ENCODE measurements around the gene OR2J2. TPM values are rescaled to one million over a fixed set of nuclear protein-coding genes. Genes with fewer than 3 reads are reported as not detected.

Gene OR2J2
- polyA plus RNA-seq, 1 donor (not counting 4 experiments of a cell fraction or from before 2014, with no cell fraction given), result not detected

- Histone ChIP-seq H4K20me1 (ENCODE audit: control insufficient read depth, extremely low read depth, insufficient read depth, low read length) (no peaks in the 10 kb centered on the region), H3K27me3 (ENCODE audit: control insufficient read depth, extremely low read depth, insufficient read depth, low read length) (no peaks in the 10 kb centered on the region), H3K9me3 (ENCODE audit: control insufficient read depth, low read depth, low read length) (no peaks in the 10 kb centered on the region), H3K27ac (ENCODE audit: control insufficient read depth, insufficient read depth, low read length) (no peak overlapping the region), H2AFZ (ENCODE audit: control insufficient read depth, low read length) (no peak overlapping the region), H3K9ac (ENCODE audit: control insufficient read depth, extremely low read depth, insufficient read depth, low read length) (no peak overlapping the region), H3K79me2 (ENCODE audit: control insufficient read depth, insufficient read depth, low read length) (no peaks in the 10 kb centered on the region), H3K4me1 (ENCODE audit: control insufficient read depth, extremely low read depth, insufficient read depth, low read length) (no peaks in the 10 kb centered on the region), H3K36me3 (ENCODE audit: control insufficient read depth in 2 of 2, extremely low read depth in 1 of 2, insufficient read depth in 2 of 2, low read length in 2 of 2) (no peaks in the 10 kb centered on the region), H3K4me2 (ENCODE audit: control insufficient read depth, extremely low read depth, insufficient read depth, low read depth, low read length) (no peak overlapping the region), H3K4me3 (ENCODE audit: control insufficient read depth in 2 of 3, extremely low read depth in 1 of 3, insufficient read depth in 2 of 3, low read depth in 1 of 3, low read length in 3 of 3) (no peak overlapping the region), H3K9me1 (ENCODE audit: control insufficient read depth, extremely low read depth, insufficient read depth, low read length) (no peaks in the 10 kb centered on the region)
- DNase-seq (ENCODE audit: low read depth, low spot score) (no peak), FAIRE-seq (no peak)
- dilution Hi-C loops (cut with MboI; ENCODE audit: extremely low pct_ligation_motif_present, low sequenced_read_pairs), result no loop called here
- no peak for TF ChIP-seq CTCF (optimal IDR thresholded peaks at IDR 0.05 in 1 of 3, IDR thresholded peaks at IDR 0.05 in 1 of 3, conservative IDR thresholded peaks at IDR 0.05 in 1 of 3; ENCODE audit: extremely low read depth in 1 of 3, insufficient read depth in 2 of 3, low read length in 3 of 3)
- TF ChIP-seq EZH2 (IDR thresholded peaks at IDR 0.05; ENCODE audit: low read length), result no peak
These were observed 33.0 kb upstream of the OR2J2 start for GRCh38 chr6:29137724-29138123.

- no peak overlapping the region for H3K27ac ChIP-seq (ENCODE audit: control insufficient read depth, insufficient read depth, low read length)
- H3K27me3 ChIP-seq (ENCODE audit: control insufficient read depth, extremely low read depth, insufficient read depth, low read length), result no peaks in the 10 kb centered on the region
- DNase-seq (ENCODE audit: low read depth, low spot score) (no peak), FAIRE-seq (no peak)
- no peaks in the 10 kb centered on the region for H3K79me2 ChIP-seq (ENCODE audit: control insufficient read depth, insufficient read depth, low read length)
- H3K4me1 ChIP-seq (ENCODE audit: control insufficient read depth, extremely low read depth, insufficient read depth, low read length), result no peaks in the 10 kb centered on the region
- H4K20me1 ChIP-seq (ENCODE audit: control insufficient read depth, extremely low read depth, insufficient read depth, low read length), result no peaks in the 10 kb centered on the region
- no peaks in the 10 kb centered on the region for H3K9me1 ChIP-seq (ENCODE audit: control insufficient read depth, extremely low read depth, insufficient read depth, low read length)
- dilution Hi-C loops (cut with MboI; ENCODE audit: extremely low pct_ligation_motif_present, low sequenced_read_pairs), result no loop called here
- no peaks in the 10 kb centered on the region for H3K9me3 ChIP-seq (ENCODE audit: control insufficient read depth, low read depth, low read length)
- no peak overlapping the region for H3K4me2 ChIP-seq (ENCODE audit: control insufficient read depth, extremely low read depth, insufficient read depth, low read depth, low read length)
- no peak overlapping the region for H3K4me3 ChIP-seq (ENCODE audit: control insufficient read depth in 2 of 3, extremely low read depth in 1 of 3, insufficient read depth in 2 of 3, low read depth in 1 of 3, low read length in 3 of 3)
- no peak overlapping the region for H3K9ac ChIP-seq (ENCODE audit: control insufficient read depth, extremely low read depth, insufficient read depth, low read length)
- TF ChIP-seq EZH2 (IDR thresholded peaks at IDR 0.05; ENCODE audit: low read length), result no peak
- no peak for TF ChIP-seq CTCF (optimal IDR thresholded peaks at IDR 0.05 in 1 of 3, IDR thresholded peaks at IDR 0.05 in 1 of 3, conservative IDR thresholded peaks at IDR 0.05 in 1 of 3; ENCODE audit: extremely low read depth in 1 of 3, insufficient read depth in 2 of 3, low read length in 3 of 3)
- no peak overlapping the region for H2AFZ ChIP-seq (ENCODE audit: control insufficient read depth, low read length)
- no peaks in the 10 kb centered on the region for H3K36me3 ChIP-seq (ENCODE audit: control insufficient read depth in 2 of 2, extremely low read depth in 1 of 2, insufficient read depth in 2 of 2, low read length in 2 of 2)
These were observed 29.1 kb upstream of the OR2J2 start for GRCh38 chr6:29141606-29142005.
